GM12878 (cell line): Measurements from ENCODE around the gene C1orf198. TPM values are rescaled to one million over a fixed set of nuclear protein-coding genes. Genes with fewer than 3 reads are reported as not detected.
A peak's percentile ranks its signal among the peaks of the same experiment; 100 is the strongest.

Source experiments
- DPF2 ChIP-seq: fragments of 450-650 bp; IDR thresholded peaks from 2 replicates; pipeline ENCODE4 v1.6.1; 2017; ENCODE audit warnings: mild to moderate bottlenecking
- EGR1 ChIP-seq, 2 experiments: IDR thresholded peaks; 1 replicate in 1 of 2; 2 replicates in 1 of 2; pipeline ENCODE4 v1.6.1; 2011 to 2012; ENCODE audit warnings: low read depth in 2 of 2, low read length in 2 of 2, borderline replicate concordance in 1 of 2, mild to moderate bottlenecking in 1 of 2, moderate library complexity in 1 of 2
- GATAD2B ChIP-seq: fragments of 450-650 bp; conservative IDR thresholded peaks from 2 replicates; pipeline ENCODE4 v1.6.1; 2017; ENCODE audit warnings: low read depth, mild to moderate bottlenecking, moderate library complexity
- IKZF1 ChIP-seq: fragments of 450-650 bp; conservative IDR thresholded peaks from 2 replicates; pipeline ENCODE4 v1.6.1; 2017; ENCODE audit warnings: antibody characterized with exemption, mild to moderate bottlenecking
- IKZF2 ChIP-seq, 2 experiments: fragments of 450-650 bp; IDR thresholded peaks; 2 replicates each; pipeline ENCODE4 v1.6.1; 2017; ENCODE audit warnings: mild to moderate bottlenecking in 2 of 2, moderate library complexity in 2 of 2
- MLLT1 ChIP-seq: fragments of 450-650 bp; IDR thresholded peaks from 2 replicates; pipeline ENCODE4 v1.6.1; 2016; ENCODE audit warnings: mild to moderate bottlenecking
- NKRF ChIP-seq: fragments of 450-650 bp; conservative IDR thresholded peaks from 2 replicates; pipeline ENCODE4 v1.6.1; 2017; ENCODE audit warnings: mild to moderate bottlenecking, moderate library complexity
- NR2C2 ChIP-seq: IDR thresholded peaks from 2 replicates; pipeline ENCODE4 v1.6.1; 2011; ENCODE audit warnings: borderline replicate concordance, low read depth; ENCODE audit not compliant: control insufficient read depth, insufficient read length
- NR2F1 ChIP-seq: fragments of 450-650 bp; conservative IDR thresholded peaks from 2 replicates; pipeline ENCODE4 v1.6.1; 2017; ENCODE audit warnings: mild to moderate bottlenecking
- PBX3 ChIP-seq: IDR thresholded peaks from 2 replicates; pipeline ENCODE4 v1.6.1; 2011; ENCODE audit warnings: mild to moderate bottlenecking, low read depth, low read length, moderate library complexity; ENCODE audit not compliant: insufficient replicate concordance
- POLR2A ChIP-seq: IDR thresholded peaks from 2 replicates; pipeline ENCODE4 v1.6.1; 2011; ENCODE audit warnings: low read depth, mild to moderate bottlenecking, low read length
- RBBP5 ChIP-seq: fragments of 200-600 bp; sonication (generic); conservative IDR thresholded peaks from 2 replicates; pipeline ENCODE4 v1.6.1; 2016
- SP1 ChIP-seq: IDR thresholded peaks from one replicate; pipeline ENCODE4 v1.6.1; 2011; ENCODE audit warnings: low read depth, low read length
- ZBED1 ChIP-seq: IDR thresholded peaks from 2 replicates; pipeline ENCODE4 v1.6.1; 2016; ENCODE audit warnings: borderline replicate concordance
- ZBTB40 ChIP-seq: fragments of 450-650 bp; IDR thresholded peaks from 2 replicates; pipeline ENCODE4 v1.6.1; 2016; ENCODE audit warnings: mild to moderate bottlenecking, moderate library complexity, borderline replicate concordance
- ZNF592 ChIP-seq: fragments of 450-650 bp; IDR thresholded peaks from 2 replicates; pipeline ENCODE4 v1.6.1; 2017; ENCODE audit warnings: mild to moderate bottlenecking, moderate library complexity
- polyA plus RNA-seq, 11 experiments: library from polyadenylated mRNA; depleted of rRNA in 4 of 11; unstranded in 6 of 11; stranded (reverse) in 5 of 11; fragments of >200 nt; fragmentation: Nextera tagmentation in 4 of 11; fragmentation: Illumina TruSeq in 1 of 11; extraction: Ambion mirVana in 4 of 11; extraction: Trizol in 1 of 11; gene quantifications; 1 replicate in 1 of 11; 2 replicates in 10 of 11; pipeline versions ENCODE4 v1.2.1 to v1.2.3, GENCODE V29; 2011 to 2016; ENCODE audit warnings: inconsistent platforms in 2 of 11, missing spikeins in 2 of 11, low read depth in 1 of 11
- total RNA-seq, 4 experiments: library from RNA; depleted of rRNA in 3 of 4; stranded (reverse); fragments of >200 nt in 3 of 4; fragmentation: Illumina TruSeq in 1 of 4; extraction: Trizol in 1 of 4; gene quantifications; 2 replicates each; pipeline versions ENCODE4 v1.2.1 to v1.2.3, GENCODE V29; 2013 to 2021

Gene C1orf198
- total and polyA plus RNA-seq, 10 of the 15 experiments (the other 5 are each of a cell fraction or from before 2014, with no cell fraction given): 0.16 to 2.8 (median 1.1) TPM

GRCh38 chr1:230867903-230868735 is at the start of gene C1orf198 (continued):
- no peak for TF ChIP-seq ZNF592
- 0 out of 2 replicates have a peak, but pooled peaks have one; percentile 26 for TF ChIP-seq DPF2
- TF ChIP-seq NKRF: no peak
- peak; percentile 31; the same call in 1 of the 2 replicates for TF ChIP-seq NR2F1
- TF ChIP-seq ZBTB40: no peak
- TF ChIP-seq RBBP5: no peak
- TF ChIP-seq GATAD2B: peak; percentile 71
- TF ChIP-seq IKZF1: peak; percentile 66
- TF ChIP-seq NR2C2: no peak
- no peak for TF ChIP-seq IKZF2 (IDR thresholded peaks at IDR 0.05)
- no peak for TF ChIP-seq PBX3
- TF ChIP-seq MLLT1: no peak
- TF ChIP-seq POLR2A: peak; percentile 74
- 0 out of 3 replicates have a peak, but pooled peaks of 1 of the 2 experiments have one; percentile 8 for TF ChIP-seq EGR1 (IDR thresholded peaks at IDR 0.05; ENCODE audit: borderline replicate concordance in 1 of 2, low read depth in 2 of 2, low read length in 2 of 2)
- no peak for TF ChIP-seq SP1
- TF ChIP-seq ZBED1: no peak
